HepG2 (cell line): ENCODE measurements around the gene UCK2. TPM values are rescaled to one million over a fixed set of nuclear protein-coding genes. Genes with fewer than 3 reads are reported as not detected.

Source experiments
- ATAC-seq: fragments of 200-7000 bp; cut with Tn5 transposase; 3 replicates; pipeline ENCODE4 v1.9.1; 2020; ENCODE audit warnings: mild to moderate bottlenecking, moderate library complexity
- BruUV-seq: library from RNA; stranded (reverse); fragments of 400-500 nt; replicated peaks from 2 replicates; lab custom pipeline; 2021; lab: Mats Ljungman, UMichigan
- CTCF ChIA-PET: fragments of 300-600 bp; formaldehyde crosslinking; extraction: SDS; loops from one replicate; lab custom pipeline; 2021; ENCODE audit warnings: low total read pairs, inconsistent platforms, low intra/inter-chr PET ratio; lab: Yijun Ruan, JAX
- POLR2A ChIA-PET: fragments of 350-600 bp; sonication (Branson Sonifier 250); formaldehyde crosslinking; loops from one replicate; lab custom pipeline; 2020; ENCODE audit warnings: antibody characterized with exemption, inconsistent platforms; lab: Yijun Ruan, JAX
- DNase-seq: peaks from one replicate; pipeline ENCODE4 v3.0.0-alpha.2; 2015; ENCODE audit warnings: low spot score
- FAIRE-seq: peaks from 3 replicates; lab custom pipeline; 2011; peaks lifted over from hg19 to GRCh38; lab: Jason Lieb, UNC
- H2AFZ ChIP-seq: one replicate; pipeline ENCODE4 v1.6.1; 2011; ENCODE audit warnings: low read length, inconsistent platforms
- H3K27ac ChIP-seq: fragments of 300-600 bp; 3 replicates; pipeline ENCODE4 v1.8.0; 2011; ENCODE audit warnings: mixed run types, mild to moderate bottlenecking, mixed read lengths, low read length, inconsistent platforms; ENCODE audit not compliant: insufficient read depth; ENCODE audit errors: extremely low read length
- H3K27me3 ChIP-seq, 2 experiments: fragments of 200-600 bp in 1 of 2; 2 replicates in 1 of 2; 3 replicates in 1 of 2; pipeline versions ENCODE4 v1.6.0 to v1.8.0; 2011; ENCODE audit warnings: low read length in 2 of 2, mild to moderate bottlenecking in 2 of 2, moderate library complexity in 2 of 2, inconsistent platforms in 1 of 2; ENCODE audit not compliant: insufficient read depth in 2 of 2, control insufficient read depth in 1 of 2
- H3K36me3 ChIP-seq, 2 experiments: fragments of 200-600 bp in 1 of 2; replicated peaks in 1 of 2; 2 replicates in 1 of 2; 3 replicates in 1 of 2; pipeline versions ENCODE4 v1.5.1 to v1.8.0; 2011; ENCODE audit warnings: low read length in 2 of 2, inconsistent platforms in 1 of 2; ENCODE audit not compliant: insufficient read depth in 2 of 2, control insufficient read depth in 1 of 2
- H3K4me1 ChIP-seq: 2 replicates; pipeline ENCODE4 v1.5.1; 2012; ENCODE audit warnings: low read length, inconsistent platforms; ENCODE audit not compliant: insufficient read depth
- H3K4me2 ChIP-seq: 2 replicates; pipeline ENCODE4 v1.6.0; 2011; ENCODE audit warnings: low read depth, low read length, inconsistent platforms
- H3K4me3 ChIP-seq, 3 experiments: fragments of 200-600 bp in 1 of 3; sonication (generic), shearing (Covaris generic) in 1 of 3; replicated peaks in 1 of 3; 2 replicates each; pipeline ENCODE4 v1.5.1; 2011 to 2016; ENCODE audit warnings: low read length in 3 of 3, inconsistent platforms in 2 of 3, low read depth in 2 of 3, mild to moderate bottlenecking in 2 of 3, control low read depth in 1 of 3, mixed read lengths in 1 of 3; ENCODE audit not compliant: insufficient read depth in 1 of 3
- H3K79me2 ChIP-seq: one replicate; pipeline ENCODE4 v1.6.1; 2011; ENCODE audit warnings: low read length, inconsistent platforms; ENCODE audit not compliant: insufficient read depth
- H3K9ac ChIP-seq: 2 replicates; pipeline ENCODE4 v1.6.0; 2011; ENCODE audit warnings: mild to moderate bottlenecking, low read depth, low read length, inconsistent platforms; ENCODE audit not compliant: insufficient read depth
- H3K9me3 ChIP-seq: 2 replicates; pipeline ENCODE4 v1.5.1; 2012; ENCODE audit warnings: mild to moderate bottlenecking, low read length
- H4K20me1 ChIP-seq: 2 replicates; pipeline ENCODE4 v1.6.0; 2011; ENCODE audit warnings: inconsistent platforms, mild to moderate bottlenecking, low read length, moderate library complexity; ENCODE audit not compliant: insufficient read depth
- DMAP1 ChIP-seq: IDR thresholded peaks from 2 replicates; pipeline ENCODE4 v1.6.1; 2016
- GATAD2A ChIP-seq: IDR thresholded peaks from 2 replicates; pipeline ENCODE4 v1.6.1; 2016
- PAXIP1 ChIP-seq: sonication (generic); formaldehyde crosslinking; conservative IDR thresholded peaks from 2 replicates; pipeline ENCODE4 v1.4.0; 2020; ENCODE audit warnings: mild to moderate bottlenecking, missing genetic modification reagents, moderate library complexity
- POLR2G ChIP-seq: fragments of 200-400 bp; formaldehyde crosslinking; IDR thresholded peaks from 2 replicates; pipeline ENCODE4 v1.6.1; 2018; ENCODE audit warnings: mild to moderate bottlenecking, low read depth, low read length, moderate library complexity
- SMAD1 ChIP-seq: sonication (generic); formaldehyde crosslinking; IDR thresholded peaks from 2 replicates; pipeline ENCODE4 v1.4.0; 2020; ENCODE audit warnings: missing genetic modification reagents, low read depth, mild to moderate bottlenecking, borderline replicate concordance
- SOX13 ChIP-seq, 3 experiments: fragments of 450-650 bp in 1 of 3; sonication (generic) in 1 of 3; formaldehyde crosslinking in 1 of 3; IDR thresholded peaks in 2 of 3; conservative IDR thresholded peaks in 1 of 3; 2 replicates each; pipeline versions ENCODE4 v1.5.0 to v1.6.1; 2016 to 2020; ENCODE audit warnings: antibody characterized with exemption in 1 of 3, mild to moderate bottlenecking in 1 of 3, missing compliant biosample characterization in 1 of 3, missing genetic modification reagents in 1 of 3, moderate library complexity in 1 of 3
- SOX6 ChIP-seq, 2 experiments: fragments of 450-650 bp in 1 of 2; sonication (generic) in 1 of 2; formaldehyde crosslinking in 1 of 2; IDR thresholded peaks; 2 replicates each; pipeline versions ENCODE4 v1.4.0 to v1.6.1; 2017 to 2020; ENCODE audit warnings: antibody characterized with exemption in 1 of 2, mild to moderate bottlenecking in 1 of 2, missing genetic modification reagents in 1 of 2
- WGBS: methylation state at CpG from one replicate; pipeline ENCODE4 v1.1.6; 2017; ENCODE audit warnings: low lambda C conversion rate; 5-methylcytosine and 5-hydroxymethylcytosine counted together
- in situ Hi-C: cut with HindIII; loops from 2 replicates; pipeline ENCODE4 v1.10.0; 2017; ENCODE audit warnings: low pct_unique_long_range_greater_than_20kb; ENCODE audit not compliant: extremely low pct_ligation_motif_present
- intact Hi-C: fragments of 100-400 bp; cut with micrococcal nuclease; formaldehyde crosslinking; loops from one replicate; pipeline ENCODE4 v1.10.0; 2022; ENCODE audit not compliant: unreplicated experiment
- polyA plus RNA-seq, 8 experiments: library from polyadenylated mRNA; depleted of rRNA in 3 of 8; stranded (reverse) in 7 of 8; unstranded in 1 of 8; fragments of >200 nt; fragmentation: Illumina TruSeq in 4 of 8; extraction: Trizol in 4 of 8; gene quantifications; 2 replicates each; pipeline versions ENCODE4 v1.2.1 to v1.2.3, GENCODE V29; 2011 to 2016; ENCODE audit warnings: low read depth in 4 of 8, missing spikeins in 1 of 8, mixed read lengths in 1 of 8; ENCODE audit not compliant: insufficient read depth in 1 of 8
- total RNA-seq, 5 experiments: library from RNA; depleted of rRNA; stranded (reverse); fragments of >200 nt; fragmentation: Illumina TruSeq; extraction: Trizol; gene quantifications; 2 replicates each; pipeline ENCODE4 v1.2.3, GENCODE V29; 2016; ENCODE audit warnings: low read depth in 1 of 5
- TF ChIP-seq, protein P1 (sequence below): sonication (generic); formaldehyde crosslinking; IDR thresholded peaks from 2 replicates; pipeline ENCODE4 v1.5.0; 2020; ENCODE audit warnings: missing genetic modification reagents

The UCK2 gene
- total and polyA plus RNA-seq, 2 of the 13 experiments (the other 11 are each of a cell fraction or from before 2014, with no cell fraction given) = 64.3 to 78.0 TPM

- Histone ChIP-seq H3K4me3 (no peak overlapping the region; a peak in 1 of 6 replicates), H3K27me3 (no peaks in the 10 kb centered on the region), H3K36me3 (no peaks in the 10 kb centered on the region), H2AFZ (no peak overlapping the region), H4K20me1 (no peaks in the 10 kb centered on the region), H3K9me3 (no peaks in the 10 kb centered on the region), H3K27ac (peak overlapping the region; percentile 8), H3K79me2 (no peaks in the 10 kb centered on the region), H3K9ac (no peak overlapping the region), H3K4me1 (peaks cover 52% of the 10 kb centered on the region), H3K4me2 (no peak overlapping the region)
- 14% methylated on average over 2 of the region's 2 CpGs for WGBS
- CTCF ChIA-PET = interaction anchor here (2.7 to 3.4 kb wide), 2 partner anchors 198 to 314 kb away, joined by 22 to 38 read pairs; no protein-coding TSS in a partner anchor
- POLR2A ChIA-PET = interaction anchor here (1.1 kb wide), 1 partner anchor 217 kb away, joined by 3 read pairs; the partner anchor contains the start of gene ALDH9A1
- FAIRE-seq = no peak
- BruUV-seq = no TSS peak
- ATAC-seq = no peak
- intact Hi-C loops (loop anchor here (10.0 kb wide), 1 partner anchor 781 kb away; no protein-coding TSS in a partner anchor), in situ Hi-C loops (loop anchor here (5.0 to 25.0 kb wide), 2 partner anchors 313 to 503 kb away; no protein-coding TSS in a partner anchor)
- no peak for DNase-seq
- TF ChIP-seq POLR2G = 0 out of 2 replicates have a peak, but pooled peaks have one; percentile 24
- no peak for TF ChIP-seq SOX6 (IDR thresholded peaks at IDR 0.05)
- peak; percentile 47 for TF ChIP-seq SOX6 (CRISPR knock-in tag; IDR thresholded peaks at IDR 0.05)
- no peak for TF ChIP-seq DMAP1 (CRISPR knock-in tag)
- TF ChIP-seq PAXIP1 (CRISPR knock-in tag) = 0 out of 2 replicates have a peak, but pooled peaks have one; percentile 16
- no peak for TF ChIP-seq SMAD1 (CRISPR knock-in tag)
- TF ChIP-seq, protein P1, sequence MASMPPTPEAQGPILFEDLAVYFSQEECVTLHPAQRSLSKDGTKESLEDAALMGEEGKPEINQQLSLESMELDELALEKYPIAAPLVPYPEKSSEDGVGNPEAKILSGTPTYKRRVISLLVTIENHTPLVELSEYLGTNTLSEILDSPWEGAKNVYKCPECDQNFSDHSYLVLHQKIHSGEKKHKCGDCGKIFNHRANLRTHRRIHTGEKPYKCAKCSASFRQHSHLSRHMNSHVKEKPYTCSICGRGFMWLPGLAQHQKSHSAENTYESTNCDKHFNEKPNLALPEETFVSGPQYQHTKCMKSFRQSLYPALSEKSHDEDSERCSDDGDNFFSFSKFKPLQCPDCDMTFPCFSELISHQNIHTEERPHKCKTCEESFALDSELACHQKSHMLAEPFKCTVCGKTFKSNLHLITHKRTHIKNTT = no peak
- TF ChIP-seq GATAD2A (CRISPR knock-in tag) = 0 out of 2 replicates have a peak, but pooled peaks have one; percentile 12
- TF ChIP-seq SOX13 (IDR thresholded peaks at IDR 0.05) = no peak
- peak in 1 of 2 experiments; percentile 40; a peak in 1 of 4 replicates for TF ChIP-seq SOX13 (CRISPR knock-in tag; conservative IDR thresholded peaks at IDR 0.05 in 1 of 2, IDR thresholded peaks at IDR 0.05 in 1 of 2)
These were observed 88.1 kb downstream of the UCK2 start for GRCh38 chr1:165915480-165915879.
